ENCODE data around the gene UMAD1.

DNA sequence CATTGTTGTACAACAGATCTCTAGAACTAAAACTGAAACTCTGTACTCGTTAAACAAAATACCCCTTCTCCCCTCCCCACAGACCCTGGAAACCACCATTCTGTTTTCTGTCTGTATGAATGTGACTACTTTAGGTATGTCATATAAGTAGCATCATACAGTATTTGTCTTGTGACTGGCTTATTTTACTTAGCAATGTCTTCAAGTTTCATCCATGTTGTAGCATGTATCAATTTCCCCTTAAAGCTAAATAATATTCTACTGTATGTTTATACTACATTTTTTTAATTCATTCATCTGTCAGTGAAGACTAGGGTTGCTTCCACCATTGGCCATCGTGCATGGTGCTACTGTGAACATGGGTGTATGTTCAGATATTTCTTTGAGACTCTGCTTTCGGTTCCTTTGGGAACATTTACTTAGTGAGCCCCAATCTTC is 149.0 kb downstream of the UMAD1 start:
- TF ChIP-seq, protein P1, sequence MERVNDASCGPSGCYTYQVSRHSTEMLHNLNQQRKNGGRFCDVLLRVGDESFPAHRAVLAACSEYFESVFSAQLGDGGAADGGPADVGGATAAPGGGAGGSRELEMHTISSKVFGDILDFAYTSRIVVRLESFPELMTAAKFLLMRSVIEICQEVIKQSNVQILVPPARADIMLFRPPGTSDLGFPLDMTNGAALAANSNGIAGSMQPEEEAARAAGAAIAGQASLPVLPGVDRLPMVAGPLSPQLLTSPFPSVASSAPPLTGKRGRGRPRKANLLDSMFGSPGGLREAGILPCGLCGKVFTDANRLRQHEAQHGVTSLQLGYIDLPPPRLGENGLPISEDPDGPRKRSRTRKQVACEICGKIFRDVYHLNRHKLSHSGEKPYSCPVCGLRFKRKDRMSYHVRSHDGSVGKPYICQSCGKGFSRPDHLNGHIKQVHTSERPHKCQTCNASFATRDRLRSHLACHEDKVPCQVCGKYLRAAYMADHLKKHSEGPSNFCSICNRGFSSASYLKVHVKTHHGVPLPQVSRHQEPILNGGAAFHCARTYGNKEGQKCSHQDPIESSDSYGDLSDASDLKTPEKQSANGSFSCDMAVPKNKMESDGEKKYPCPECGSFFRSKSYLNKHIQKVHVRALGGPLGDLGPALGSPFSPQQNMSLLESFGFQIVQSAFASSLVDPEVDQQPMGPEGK (CRISPR knock-in tag; IDR thresholded peaks at IDR 0.05; ENCODE audit: borderline replicate concordance): no peak
- TF ChIP-seq, protein P2, sequence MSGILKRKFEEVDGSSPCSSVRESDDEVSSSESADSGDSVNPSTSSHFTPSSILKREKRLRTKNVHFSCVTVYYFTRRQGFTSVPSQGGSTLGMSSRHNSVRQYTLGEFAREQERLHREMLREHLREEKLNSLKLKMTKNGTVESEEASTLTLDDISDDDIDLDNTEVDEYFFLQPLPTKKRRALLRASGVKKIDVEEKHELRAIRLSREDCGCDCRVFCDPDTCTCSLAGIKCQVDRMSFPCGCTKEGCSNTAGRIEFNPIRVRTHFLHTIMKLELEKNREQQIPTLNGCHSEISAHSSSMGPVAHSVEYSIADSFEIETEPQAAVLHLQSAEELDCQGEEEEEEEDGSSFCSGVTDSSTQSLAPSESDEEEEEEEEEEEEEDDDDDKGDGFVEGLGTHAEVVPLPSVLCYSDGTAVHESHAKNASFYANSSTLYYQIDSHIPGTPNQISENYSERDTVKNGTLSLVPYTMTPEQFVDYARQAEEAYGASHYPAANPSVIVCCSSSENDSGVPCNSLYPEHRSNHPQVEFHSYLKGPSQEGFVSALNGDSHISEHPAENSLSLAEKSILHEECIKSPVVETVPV (CRISPR knock-in tag; IDR thresholded peaks at IDR 0.05): no peak
- TF ChIP-seq ZC3H10 (CRISPR knock-in tag; IDR thresholded peaks at IDR 0.05) (no peak), ZFP30 (CRISPR knock-in tag; IDR thresholded peaks at IDR 0.05) (no peak), GLIS3 (CRISPR knock-in tag; IDR thresholded peaks at IDR 0.05) (no peak), ISL1 (CRISPR knock-in tag; IDR thresholded peaks at IDR 0.05) (no peak), OSR1 (CRISPR knock-in tag; IDR thresholded peaks at IDR 0.05) (no peak), ESRRG (CRISPR knock-in tag; IDR thresholded peaks at IDR 0.05) (no peak), ARNTL (CRISPR knock-in tag; IDR thresholded peaks at IDR 0.05; ENCODE audit: borderline replicate concordance, low read depth) (no peak), ZFP3 (CRISPR knock-in tag; IDR thresholded peaks at IDR 0.05) (no peak), TCF4 (CRISPR knock-in tag; IDR thresholded peaks at IDR 0.05; ENCODE audit: borderline replicate concordance) (no peak), ZNF8 (CRISPR knock-in tag; IDR thresholded peaks at IDR 0.05) (no peak)
- TF ChIP-seq, protein P3, sequence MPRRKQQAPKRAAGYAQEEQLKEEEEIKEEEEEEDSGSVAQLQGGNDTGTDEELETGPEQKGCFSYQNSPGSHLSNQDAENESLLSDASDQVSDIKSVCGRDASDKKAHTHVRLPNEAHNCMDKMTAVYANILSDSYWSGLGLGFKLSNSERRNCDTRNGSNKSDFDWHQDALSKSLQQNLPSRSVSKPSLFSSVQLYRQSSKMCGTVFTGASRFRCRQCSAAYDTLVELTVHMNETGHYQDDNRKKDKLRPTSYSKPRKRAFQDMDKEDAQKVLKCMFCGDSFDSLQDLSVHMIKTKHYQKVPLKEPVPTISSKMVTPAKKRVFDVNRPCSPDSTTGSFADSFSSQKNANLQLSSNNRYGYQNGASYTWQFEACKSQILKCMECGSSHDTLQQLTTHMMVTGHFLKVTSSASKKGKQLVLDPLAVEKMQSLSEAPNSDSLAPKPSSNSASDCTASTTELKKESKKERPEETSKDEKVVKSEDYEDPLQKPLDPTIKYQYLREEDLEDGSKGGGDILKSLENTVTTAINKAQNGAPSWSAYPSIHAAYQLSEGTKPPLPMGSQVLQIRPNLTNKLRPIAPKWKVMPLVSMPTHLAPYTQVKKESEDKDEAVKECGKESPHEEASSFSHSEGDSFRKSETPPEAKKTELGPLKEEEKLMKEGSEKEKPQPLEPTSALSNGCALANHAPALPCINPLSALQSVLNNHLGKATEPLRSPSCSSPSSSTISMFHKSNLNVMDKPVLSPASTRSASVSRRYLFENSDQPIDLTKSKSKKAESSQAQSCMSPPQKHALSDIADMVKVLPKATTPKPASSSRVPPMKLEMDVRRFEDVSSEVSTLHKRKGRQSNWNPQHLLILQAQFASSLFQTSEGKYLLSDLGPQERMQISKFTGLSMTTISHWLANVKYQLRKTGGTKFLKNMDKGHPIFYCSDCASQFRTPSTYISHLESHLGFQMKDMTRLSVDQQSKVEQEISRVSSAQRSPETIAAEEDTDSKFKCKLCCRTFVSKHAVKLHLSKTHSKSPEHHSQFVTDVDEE (CRISPR knock-in tag; IDR thresholded peaks at IDR 0.05): no peak

All from SK-N-SH treated with all-trans-retinoic acid at 6 μM for 48 hours (cell line).